ENCODE results near the gene TMEM63A. TPM values are rescaled to one million over a fixed set of nuclear protein-coding genes. Genes with fewer than 3 reads are reported as not detected.
"Not testable (repeated sequence)": the region's sequence is repeated elsewhere in the genome, so short reads cannot be mapped to it uniquely, and the experiment has no call there.

The TMEM63A gene
- total RNA-seq, 1 donor from 2014 or later = 33.5 TPM

- intact Hi-C loops (cut with micrococcal nuclease) = loop anchor here (5.0 kb wide), 2 partner anchors 35 to 85 kb away; partner anchors contain the start of gene SRP9
- no peak for DNase-seq (ENCODE audit: low spot score)
- no peaks in the 10 kb centered on the region for H3K9me3 Mint-ChIP-seq
- no peaks in the 10 kb centered on the region for H3K36me3 Mint-ChIP-seq (ENCODE audit: low read depth)
- peaks cover 4% of the 10 kb centered on the region for H3K4me1 Mint-ChIP-seq (ENCODE audit: low read depth)
- H3K4me3 Mint-ChIP-seq (ENCODE audit: low read depth) = no peak overlapping the region
- H3K27ac Mint-ChIP-seq = no peak overlapping the region
- H3K27me3 Mint-ChIP-seq (ENCODE audit: low read depth) = peaks cover 11% of the 10 kb centered on the region
These were observed 70.3 kb downstream of the TMEM63A start for GRCh38 chr1:225811622-225812487.

GRCh38 chr1:225810579-225811538 lies 71.3 kb downstream of the TMEM63A start:
- DNase-seq (ENCODE audit: low spot score); H3K9me3 Mint-ChIP-seq; H3K27ac Mint-ChIP-seq; H3K36me3 Mint-ChIP-seq (ENCODE audit: low read depth); H3K4me1 Mint-ChIP-seq (ENCODE audit: low read depth): not testable (repeated sequence)
- peaks cover 11% of the 10 kb centered on the region for H3K27me3 Mint-ChIP-seq (ENCODE audit: low read depth)
- peak overlapping the region; percentile 77 for H3K4me3 Mint-ChIP-seq (ENCODE audit: low read depth)
- intact Hi-C loops (cut with micrococcal nuclease) = loop anchor here (5.0 kb wide), 2 partner anchors 34 to 86 kb away; partner anchors contain the start of gene SRP9

- H3K27me3 Mint-ChIP-seq (ENCODE audit: low read depth) = peaks cover 11% of the 10 kb centered on the region
- peak within 1 kb of the TSS; percentile 80 for H3K4me3 Mint-ChIP-seq (ENCODE audit: low read depth)
- no peaks in the 10 kb centered on the region for H3K36me3 Mint-ChIP-seq (ENCODE audit: low read depth)
- peak; percentile 66 for DNase-seq (ENCODE audit: low spot score)
- intact Hi-C loops (cut with micrococcal nuclease) = loop anchor here (5.0 kb wide), 2 partner anchors 33 to 87 kb away; partner anchors contain the start of gene SRP9
- no peaks in the 10 kb centered on the region for H3K9me3 Mint-ChIP-seq
- no peak within 1 kb of the TSS for H3K27ac Mint-ChIP-seq
- peaks cover 4% of the 10 kb centered on the region for H3K4me1 Mint-ChIP-seq (ENCODE audit: low read depth)
These were observed 72.2 kb downstream of the TMEM63A start, which contains the start of gene EPHX1 for GRCh38 chr1:225809842-225810578. TSS of gene EPHX1 (plus strand) at chr1:225810124. CDS start at chr1:225828730, 18,606 bp downstream.

GRCh38 chr1:225808136-225808535 lies 74.0 kb downstream of the TMEM63A start:
- intact Hi-C loops (cut with micrococcal nuclease) = no loop called here
- no peak overlapping the region for H3K4me3 Mint-ChIP-seq (ENCODE audit: low read depth)
- H3K4me1 Mint-ChIP-seq (ENCODE audit: low read depth) = peaks cover 4% of the 10 kb centered on the region
- H3K36me3 Mint-ChIP-seq (ENCODE audit: low read depth) = no peaks in the 10 kb centered on the region
- DNase-seq (ENCODE audit: low spot score) = no peak
- H3K9me3 Mint-ChIP-seq = no peaks in the 10 kb centered on the region
- H3K27me3 Mint-ChIP-seq (ENCODE audit: low read depth) = peaks cover 11% of the 10 kb centered on the region
- no peak overlapping the region for H3K27ac Mint-ChIP-seq

- H3K4me3 Mint-ChIP-seq (ENCODE audit: low read depth); H3K36me3 Mint-ChIP-seq (ENCODE audit: low read depth); DNase-seq (ENCODE audit: low spot score); H3K4me1 Mint-ChIP-seq (ENCODE audit: low read depth); H3K9me3 Mint-ChIP-seq; intact Hi-C loops (cut with micrococcal nuclease); H3K27ac Mint-ChIP-seq: not testable (repeated sequence)
- H3K27me3 Mint-ChIP-seq (ENCODE audit: low read depth) = peaks cover 10% of the 10 kb centered on the region
These were observed 75.4 kb downstream of the TMEM63A start for GRCh38 chr1:225806736-225807135.

GRCh38 chr1:225806249-225806648 lies 75.9 kb downstream of the TMEM63A start:
- H3K36me3 Mint-ChIP-seq (ENCODE audit: low read depth) = no peaks in the 10 kb centered on the region

GRCh38 chr1:225801146-225801545 lies 81.0 kb downstream of the TMEM63A start:
- H3K36me3 Mint-ChIP-seq (ENCODE audit: low read depth); H3K4me3 Mint-ChIP-seq (ENCODE audit: low read depth); intact Hi-C loops (cut with micrococcal nuclease); H3K9me3 Mint-ChIP-seq; H3K4me1 Mint-ChIP-seq (ENCODE audit: low read depth); DNase-seq (ENCODE audit: low spot score); H3K27me3 Mint-ChIP-seq (ENCODE audit: low read depth); H3K27ac Mint-ChIP-seq: not testable (repeated sequence)

More at GRCh38 chr1:225806249-225806648, 75.9 kb downstream of the TMEM63A start:
- intact Hi-C loops (cut with micrococcal nuclease) = no loop called here
- H3K9me3 Mint-ChIP-seq = no peaks in the 10 kb centered on the region
- no peak overlapping the region for H3K4me3 Mint-ChIP-seq (ENCODE audit: low read depth)
- H3K27me3 Mint-ChIP-seq (ENCODE audit: low read depth) = peaks cover 6% of the 10 kb centered on the region
- no peak for DNase-seq (ENCODE audit: low spot score)
- H3K27ac Mint-ChIP-seq = no peak overlapping the region
- H3K4me1 Mint-ChIP-seq (ENCODE audit: low read depth) = peaks cover 4% of the 10 kb centered on the region

- DNase-seq (ENCODE audit: low spot score); H3K4me1 Mint-ChIP-seq (ENCODE audit: low read depth); H3K27me3 Mint-ChIP-seq (ENCODE audit: low read depth); H3K9me3 Mint-ChIP-seq; H3K4me3 Mint-ChIP-seq (ENCODE audit: low read depth); intact Hi-C loops (cut with micrococcal nuclease); H3K27ac Mint-ChIP-seq: not testable (repeated sequence)
- peaks cover 42% of the 10 kb centered on the region for H3K36me3 Mint-ChIP-seq (ENCODE audit: low read depth)
These were observed 86.1 kb downstream of the TMEM63A start for GRCh38 chr1:225796097-225796496.

Other genes starting within 250 kb of the TMEM63A start
- gene ENAH, start 229.3 kb downstream of the TMEM63A start, total RNA-seq = 0.11 and 0.14 TPM in 2 replicates
- gene SRP9, start 104.6 kb downstream of the TMEM63A start, total RNA-seq = 255 and 270 TPM in 2 replicates
- 2.2 and 2.9 TPM in 2 replicates for gene EPHX1, start 72.3 kb downstream of the TMEM63A start, total RNA-seq
- not detected in 2 replicates for gene LEFTY1, start 6.8 kb upstream of the TMEM63A start, total RNA-seq
- 117 and 121 TPM in 2 replicates for gene PYCR2, start 41.9 kb upstream of the TMEM63A start, total RNA-seq
- gene LEFTY2, start 58.8 kb upstream of the TMEM63A start, total RNA-seq = not detected in 2 replicates
- gene SDE2, start 117.0 kb upstream of the TMEM63A start, total RNA-seq = 22.0 and 22.3 TPM in 2 replicates
- gene H3-3A, start 180.3 kb upstream of the TMEM63A start, total RNA-seq = 437 and 443 TPM in 2 replicates

All from activated T-helper 2 cell treated with anti-CD3 and anti-CD28 coated beads, Interferon-gamma antibody, Interleukin-2, Interleukin-4, amounts not matched to agents 10 μg/mL and 5 μg/mL and 100 μg/mL, durations not matched to agents 14 hours and 24 hours and 36 hours (primary cell).